A549 (cell line): Measurements from ENCODE around the gene FAM118B. TPM values are rescaled to one million over a fixed set of nuclear protein-coding genes. Genes with fewer than 3 reads are reported as not detected.

Source experiments
- ATAC-seq, 2 experiments: fragments of 200-7000 bp in 1 of 2; fragments of >200 bp in 1 of 2; cut with Nextera tagmentation in 1 of 2; cut with Tn5 transposase in 1 of 2; 3 replicates each; pipeline versions ENCODE4 v1.8.0 to v1.9.1; 2018 to 2020; ENCODE audit warnings: mild to moderate bottlenecking in 1 of 2, moderate library complexity in 1 of 2
- CTCF ChIA-PET: fragments of 300-600 bp; sonication (Branson Sonifier 250); formaldehyde crosslinking; extraction: SDS; loops from one replicate; lab custom pipeline; 2021; ENCODE audit warnings: antibody characterized with exemption, inconsistent platforms; lab: Yijun Ruan, JAX
- POLR2A ChIA-PET: fragments of 350-600 bp; formaldehyde crosslinking; extraction: SDS; loops from one replicate; lab custom pipeline; 2021; ENCODE audit warnings: antibody characterized with exemption, inconsistent platforms; lab: Yijun Ruan, JAX
- DNase-seq, 2 experiments: peaks; one replicate each; pipeline versions ENCODE4 v3.0.0 to v3.0.0-alpha.2; 2011 to 2016; ENCODE audit warnings: low read depth in 1 of 2, low spot score in 1 of 2
- FAIRE-seq: peaks from 2 replicates; lab custom pipeline; 2011; peaks lifted over from hg19 to GRCh38; lab: Jason Lieb, UNC
- H3K27ac ChIP-seq, 2 experiments: fragments of >200 bp; sonication (Bioruptor Twin); formaldehyde crosslinking; 3 replicates each; pipeline ENCODE4 v1.5.1; 2016 to 2017
- H3K4me1 ChIP-seq: fragments of >200 bp; sonication (Bioruptor Twin); formaldehyde crosslinking; 3 replicates; pipeline ENCODE4 v1.6.1; 2016
- H3K4me2 ChIP-seq: fragments of >200 bp; sonication (Bioruptor Twin); formaldehyde crosslinking; 3 replicates; pipeline ENCODE4 v1.6.1; 2016
- H3K4me3 ChIP-seq: fragments of >200 bp; sonication (Bioruptor Twin); formaldehyde crosslinking; 3 replicates; pipeline ENCODE4 v1.5.1; 2016
- H3K9me3 ChIP-seq: fragments of >200 bp; sonication (Bioruptor Twin); formaldehyde crosslinking; 3 replicates; pipeline ENCODE4 v1.6.1; 2016
- ATOH8 ChIP-seq: fragments of 250-450 bp; sonication (Bioruptor Pico); IDR thresholded peaks from 2 replicates; pipeline ENCODE4 v1.5.0; 2020; ENCODE audit warnings: low read depth, mild to moderate bottlenecking, moderate library complexity
- BCL3 ChIP-seq: fragments of >200 bp; sonication (Bioruptor Twin); formaldehyde crosslinking; IDR thresholded peaks from 3 replicates; pipeline ENCODE4 v1.6.1; 2016
- CBX8 ChIP-seq: fragments of 200-600 bp; sonication (generic); IDR thresholded peaks from 2 replicates; pipeline ENCODE4 v1.6.1; 2016
- CEBPB ChIP-seq, 2 experiments: fragments of >200 bp in 1 of 2; sonication (Bioruptor Twin) in 1 of 2; formaldehyde crosslinking in 1 of 2; IDR thresholded peaks; 2 replicates each; pipeline ENCODE4 v1.6.1; 2012 to 2016
- E2F6 ChIP-seq: IDR thresholded peaks from 2 replicates; pipeline ENCODE4 v1.6.1; 2012; ENCODE audit warnings: low read depth, borderline replicate concordance
- EHMT2 ChIP-seq: fragments of 200-600 bp; sonication (generic); IDR thresholded peaks from 2 replicates; pipeline ENCODE4 v1.6.1; 2016; ENCODE audit warnings: antibody characterized with exemption, low read depth, mild to moderate bottlenecking, moderate library complexity
- FOSB ChIP-seq: fragments of 250-450 bp; sonication (Bioruptor Pico); IDR thresholded peaks from 2 replicates; pipeline ENCODE4 v1.5.0; 2020; ENCODE audit warnings: mild to moderate bottlenecking, moderate library complexity
- HDAC2 ChIP-seq: fragments of 200-600 bp; sonication (generic); IDR thresholded peaks from 2 replicates; pipeline ENCODE4 v1.6.1; 2016
- HMGXB4 ChIP-seq: fragments of 250-450 bp; sonication (Bioruptor Pico); IDR thresholded peaks from 2 replicates; pipeline ENCODE4 v1.5.0; 2021; ENCODE audit warnings: mild to moderate bottlenecking, moderate library complexity, borderline replicate concordance
- HOXB13 ChIP-seq: fragments of 250-450 bp; sonication (Bioruptor Pico); IDR thresholded peaks from 2 replicates; pipeline ENCODE4 v1.5.0; 2020; ENCODE audit warnings: low read depth, mild to moderate bottlenecking, moderate library complexity
- HOXB5 ChIP-seq: fragments of 250-450 bp; sonication (Bioruptor Pico); IDR thresholded peaks from 2 replicates; pipeline ENCODE4 v1.5.0; 2020; ENCODE audit warnings: mild to moderate bottlenecking, moderate library complexity
- JUN ChIP-seq, 2 experiments: fragments of >200 bp; sonication (Bioruptor Twin); formaldehyde crosslinking; IDR thresholded peaks; 2 replicates in 1 of 2; 3 replicates in 1 of 2; pipeline ENCODE4 v1.6.1; 2016 to 2017
- KDM5A ChIP-seq: fragments of 200-600 bp; sonication (generic); IDR thresholded peaks from 2 replicates; pipeline ENCODE4 v1.6.1; 2016; ENCODE audit warnings: antibody characterized with exemption, mild to moderate bottlenecking
- MAZ ChIP-seq: fragments of 150-350 bp; IDR thresholded peaks from 2 replicates; pipeline ENCODE4 v1.6.1; 2014; ENCODE audit warnings: antibody characterized with exemption, low read depth, low read length, borderline replicate concordance
- NFE2L2 ChIP-seq: fragments of 150-350 bp; conservative IDR thresholded peaks from 2 replicates; pipeline ENCODE4 v1.6.1; 2014; ENCODE audit warnings: low read length
- POLR2A ChIP-seq: IDR thresholded peaks from 2 replicates; pipeline ENCODE4 v1.6.1; 2012; ENCODE audit warnings: mild to moderate bottlenecking, low read length
- RCOR1 ChIP-seq: fragments of 150-350 bp; IDR thresholded peaks from 2 replicates; pipeline ENCODE4 v1.6.1; 2014; ENCODE audit warnings: antibody characterized with exemption, low read length, low read depth
- RFX5 ChIP-seq: fragments of 450-650 bp; IDR thresholded peaks from 2 replicates; pipeline ENCODE4 v1.7.1; 2014; ENCODE audit warnings: antibody characterized with exemption, mild to moderate bottlenecking, moderate library complexity
- RNF2 ChIP-seq: fragments of 200-600 bp; sonication (generic); IDR thresholded peaks from 2 replicates; pipeline ENCODE4 v1.6.1; 2016; ENCODE audit warnings: low read depth, mild to moderate bottlenecking, antibody characterized with exemption, moderate library complexity, borderline replicate concordance
- TP53 ChIP-seq: fragments of 250-450 bp; sonication (Bioruptor Pico); IDR thresholded peaks from 2 replicates; pipeline ENCODE4 v1.5.0; 2021; ENCODE audit warnings: mild to moderate bottlenecking, moderate library complexity
- WGBS: methylation state at CpG from one replicate; pipeline ENCODE4 v1.1.6; 2017; ENCODE audit errors: missing lambda C conversion rate; 5-methylcytosine and 5-hydroxymethylcytosine counted together
- polyA plus RNA-seq, 4 experiments: library from polyadenylated mRNA; depleted of rRNA in 3 of 4; stranded (reverse); fragments of >200 nt; fragmentation: RNase III in 1 of 4; extraction: RNeasy Plus Mini Kit Qiagen cat#74134 plus additional on column Dnase treatment in 1 of 4; gene quantifications; 2 replicates in 3 of 4; 3 replicates in 1 of 4; pipeline ENCODE4 v1.2.3, GENCODE V29; 2011 to 2017

The FAM118B gene
- polyA plus RNA-seq, 2 of the 4 experiments (the other 2 are of a cell fraction) = 14.9 to 23.9 TPM

- POLR2A ChIA-PET = no interaction called here
- H3K4me1 ChIP-seq = peaks cover 6% of the 10 kb centered on the region; the same call in 2 of the 3 replicates
- no peaks in the 10 kb centered on the region for H3K9me3 ChIP-seq
- ATAC-seq = no peak
- H3K27ac ChIP-seq = no peak overlapping the region
- TF ChIP-seq NFE2L2 (no peak), BCL3 (no peak), ATOH8 (CRISPR knock-in tag) (no peak), HMGXB4 (CRISPR knock-in tag) (no peak)
- CTCF ChIA-PET = no interaction called here
- no peak overlapping the region for H3K4me2 ChIP-seq
- no peak overlapping the region for H3K4me3 ChIP-seq
- 91% methylated on average over 4 of the region's 4 CpGs for WGBS
- FAIRE-seq = no peak
- no peak for DNase-seq
Measured at GRCh38 chr11:126233391-126233790, 21.8 kb downstream of the FAM118B start.

- CTCF ChIA-PET = no interaction called here
- no peak for FAIRE-seq
- POLR2A ChIA-PET = no interaction called here
- WGBS = 100% methylated on average over 2 of the region's 2 CpGs
- TF ChIP-seq JUN (IDR thresholded peaks at IDR 0.05) = no peak
- no peak for TF ChIP-seq HOXB13 (CRISPR knock-in tag)
- no peak for TF ChIP-seq KDM5A
- no peak for TF ChIP-seq RFX5
- TF ChIP-seq MAZ = no peak
- TF ChIP-seq HOXB5 (CRISPR knock-in tag) = no peak
- TF ChIP-seq CEBPB (IDR thresholded peaks at IDR 0.05) = no peak
- no peak for TF ChIP-seq E2F6
- TF ChIP-seq TP53 = no peak
- TF ChIP-seq RCOR1 = no peak
- TF ChIP-seq RNF2 = no peak
- no peak for TF ChIP-seq EHMT2
- no peak for TF ChIP-seq HDAC2
- TF ChIP-seq FOSB (CRISPR knock-in tag) = no peak
- no peak for TF ChIP-seq HMGXB4 (CRISPR knock-in tag)
- TF ChIP-seq CBX8 = no peak
- no peak for TF ChIP-seq POLR2A
- Histone ChIP-seq H3K9me3 (no peaks in the 10 kb centered on the region), H3K27ac (no peak overlapping the region), H3K4me3 (no peak overlapping the region), H3K4me1 (no peaks in the 10 kb centered on the region), H3K4me2 (no peak overlapping the region)
- DNase-seq = no peak
- ATAC-seq = no peak
Measured at GRCh38 chr11:126246636-126247035, 35.1 kb downstream of the FAM118B start.
